ENCODE results near the gene WNK2.
"Not testable (repeated sequence)": the region's sequence is repeated elsewhere in the genome, so short reads cannot be mapped to it uniquely, and the experiment has no call there.

WNK2 gene

DNA sequence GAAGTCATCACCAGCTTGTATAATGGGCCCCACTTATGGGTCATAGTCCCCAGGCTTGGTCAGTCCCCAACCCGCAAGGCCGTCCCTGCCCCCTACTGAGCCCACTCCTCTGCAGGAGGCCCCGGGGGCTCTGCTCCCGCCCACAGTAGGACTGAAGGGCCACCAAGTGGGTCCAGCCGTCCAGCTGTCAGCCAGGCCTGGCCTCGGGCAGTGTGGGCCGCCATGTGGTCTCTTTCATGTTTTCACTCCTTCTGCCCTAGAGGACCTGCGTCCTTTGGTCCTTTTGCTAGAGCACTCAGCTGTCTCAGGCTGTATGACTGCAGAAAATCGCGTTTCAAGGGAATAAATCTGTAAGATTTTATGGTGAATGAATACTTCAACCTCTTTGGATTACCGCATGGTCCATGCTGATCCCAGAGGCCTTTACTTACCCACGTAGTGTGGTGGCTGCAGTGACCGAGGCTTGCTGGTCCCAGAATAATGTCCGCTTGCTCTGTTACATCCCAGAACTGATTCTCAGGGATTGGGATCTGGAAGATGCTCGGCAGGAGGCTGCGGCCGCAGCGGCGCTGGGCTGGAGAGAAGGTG is 161.8 kb downstream of the WNK2 start:
- TF ChIP-seq, protein P1, sequence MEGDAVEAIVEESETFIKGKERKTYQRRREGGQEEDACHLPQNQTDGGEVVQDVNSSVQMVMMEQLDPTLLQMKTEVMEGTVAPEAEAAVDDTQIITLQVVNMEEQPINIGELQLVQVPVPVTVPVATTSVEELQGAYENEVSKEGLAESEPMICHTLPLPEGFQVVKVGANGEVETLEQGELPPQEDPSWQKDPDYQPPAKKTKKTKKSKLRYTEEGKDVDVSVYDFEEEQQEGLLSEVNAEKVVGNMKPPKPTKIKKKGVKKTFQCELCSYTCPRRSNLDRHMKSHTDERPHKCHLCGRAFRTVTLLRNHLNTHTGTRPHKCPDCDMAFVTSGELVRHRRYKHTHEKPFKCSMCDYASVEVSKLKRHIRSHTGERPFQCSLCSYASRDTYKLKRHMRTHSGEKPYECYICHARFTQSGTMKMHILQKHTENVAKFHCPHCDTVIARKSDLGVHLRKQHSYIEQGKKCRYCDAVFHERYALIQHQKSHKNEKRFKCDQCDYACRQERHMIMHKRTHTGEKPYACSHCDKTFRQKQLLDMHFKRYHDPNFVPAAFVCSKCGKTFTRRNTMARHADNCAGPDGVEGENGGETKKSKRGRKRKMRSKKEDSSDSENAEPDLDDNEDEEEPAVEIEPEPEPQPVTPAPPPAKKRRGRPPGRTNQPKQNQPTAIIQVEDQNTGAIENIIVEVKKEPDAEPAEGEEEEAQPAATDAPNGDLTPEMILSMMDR (IDR thresholded peaks at IDR 0.05; ENCODE audit: low read depth, low read length), result no peak
- no peak for TF ChIP-seq EZH2phosphoT487 (IDR thresholded peaks at IDR 0.05; ENCODE audit: low read depth)
- no peaks in the 10 kb centered on the region for H3K79me2 ChIP-seq (ENCODE audit: low read length)
- no peak overlapping the region for H3K9ac ChIP-seq (ENCODE audit: low read length)
- H3K27me3 ChIP-seq (ENCODE audit: low read depth, low read length), result no peaks in the 10 kb centered on the region
- H3K36me3 ChIP-seq (replicated peaks; ENCODE audit: low read depth, low read length), result no peaks in the 10 kb centered on the region
- no peak overlapping the region for H3K4me2 ChIP-seq (ENCODE audit: low read length)
- H4K20me1 ChIP-seq (ENCODE audit: insufficient read depth, low read length), result no peaks in the 10 kb centered on the region
- H3K4me3 ChIP-seq (ENCODE audit: low read length), result no peak overlapping the region
- H3K27ac ChIP-seq (ENCODE audit: low read length), result no peak overlapping the region
- no peaks in the 10 kb centered on the region for H3K9me3 ChIP-seq (ENCODE audit: insufficient read depth, low read length)
- no peak overlapping the region for H2AFZ ChIP-seq (ENCODE audit: low read depth, low read length)
- H3K4me1 ChIP-seq (ENCODE audit: low read length), result no peaks in the 10 kb centered on the region

DNA sequence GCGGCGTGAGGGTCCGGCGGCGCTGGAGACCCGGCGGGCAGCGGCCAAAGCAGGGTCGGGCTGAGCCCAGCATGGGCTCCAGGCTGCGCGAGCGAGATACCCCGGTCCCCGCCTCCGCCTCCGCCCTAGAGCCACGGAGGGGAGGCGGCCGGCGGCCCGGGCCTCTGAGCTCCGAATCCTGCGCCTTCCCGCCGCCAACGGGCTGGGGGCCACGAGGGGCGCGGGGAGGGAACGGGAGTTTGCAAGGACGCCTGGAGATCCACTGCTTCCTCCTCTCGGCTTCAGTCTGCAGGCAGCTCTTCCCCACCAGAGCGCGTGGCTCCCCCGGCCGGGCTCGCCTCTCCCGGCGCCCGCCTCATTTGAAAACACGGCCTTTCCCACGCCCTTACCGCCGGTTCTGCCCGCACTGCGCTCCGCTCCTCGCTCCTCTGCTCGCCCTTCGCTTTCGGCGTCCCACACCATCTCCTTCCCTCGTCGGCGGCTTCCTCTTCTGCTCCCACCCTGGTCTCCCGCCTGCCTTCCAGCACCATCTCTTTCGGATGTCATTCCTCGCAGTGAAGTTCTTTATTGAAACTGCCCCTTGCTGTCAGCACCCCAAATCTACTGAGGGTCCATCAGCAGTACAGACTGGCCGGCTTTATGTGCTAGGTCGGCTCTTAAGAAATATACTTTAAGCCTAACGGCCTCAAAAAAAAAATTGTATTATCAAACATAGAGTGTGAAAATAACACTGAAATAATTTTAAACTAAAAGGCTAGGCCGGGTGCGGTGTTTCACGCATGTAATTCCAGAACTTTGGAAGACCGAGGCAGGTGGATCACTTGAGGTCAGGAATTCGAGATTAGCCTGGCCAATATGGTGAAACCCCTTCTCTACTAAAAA is 162.5 kb downstream of the WNK2 start:
- TF ChIP-seq, protein P1 (IDR thresholded peaks at IDR 0.05; ENCODE audit: low read depth, low read length), result no peak
- no peak for TF ChIP-seq EZH2phosphoT487 (IDR thresholded peaks at IDR 0.05; ENCODE audit: low read depth)
- Histone ChIP-seq H2AFZ (ENCODE audit: low read depth, low read length) (no peak overlapping the region), H3K79me2 (ENCODE audit: low read length) (no peaks in the 10 kb centered on the region), H3K27me3 (ENCODE audit: low read depth, low read length) (no peaks in the 10 kb centered on the region), H3K4me2 (ENCODE audit: low read length) (no peak overlapping the region), H4K20me1 (ENCODE audit: insufficient read depth, low read length) (no peaks in the 10 kb centered on the region), H3K36me3 (replicated peaks; ENCODE audit: low read depth, low read length) (no peaks in the 10 kb centered on the region), H3K9me3 (ENCODE audit: insufficient read depth, low read length) (no peaks in the 10 kb centered on the region), H3K9ac (ENCODE audit: low read length) (no peak overlapping the region), H3K4me3 (ENCODE audit: low read length) (no peak overlapping the region), H3K27ac (ENCODE audit: low read length) (no peak overlapping the region), H3K4me1 (ENCODE audit: low read length) (no peaks in the 10 kb centered on the region)

DNA sequence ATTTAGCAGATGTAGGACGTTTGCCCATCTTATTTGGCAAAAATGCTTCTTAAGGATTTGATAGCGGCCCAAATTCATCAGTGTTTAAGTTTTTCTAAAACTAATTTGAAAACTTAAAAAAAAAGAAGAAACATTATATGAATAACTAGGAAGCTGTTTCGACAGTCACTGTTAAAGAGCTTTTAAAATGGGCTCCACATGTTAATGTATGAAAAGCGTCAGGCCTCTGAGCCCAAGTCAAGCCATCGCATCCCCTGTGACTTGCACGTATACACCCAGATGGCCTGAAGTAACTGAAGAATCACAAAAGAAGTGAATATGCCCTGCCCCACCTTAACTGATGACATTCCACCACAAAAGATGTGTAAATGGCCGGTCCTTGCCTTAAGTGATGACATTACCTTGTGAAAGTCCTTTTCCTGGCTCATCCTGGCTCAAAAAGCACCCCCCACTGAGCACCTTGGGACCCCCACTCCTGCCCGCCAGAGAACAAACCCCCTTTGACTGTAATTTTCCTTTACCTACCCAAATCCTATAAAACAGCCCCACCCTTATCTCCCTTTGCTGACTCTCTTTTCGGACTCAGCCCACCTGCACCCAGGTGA is 163.5 kb downstream of the WNK2 start:
- H3K36me3 ChIP-seq (replicated peaks; ENCODE audit: low read depth, low read length); H3K79me2 ChIP-seq (ENCODE audit: low read length); H3K4me2 ChIP-seq (ENCODE audit: low read length); H3K27me3 ChIP-seq (ENCODE audit: low read depth, low read length); H3K9ac ChIP-seq (ENCODE audit: low read length); H3K4me1 ChIP-seq (ENCODE audit: low read length); H3K27ac ChIP-seq (ENCODE audit: low read length); H2AFZ ChIP-seq (ENCODE audit: low read depth, low read length); H4K20me1 ChIP-seq (ENCODE audit: insufficient read depth, low read length); H3K4me3 ChIP-seq (ENCODE audit: low read length); H3K9me3 ChIP-seq (ENCODE audit: insufficient read depth, low read length): not testable (repeated sequence)

DNA sequence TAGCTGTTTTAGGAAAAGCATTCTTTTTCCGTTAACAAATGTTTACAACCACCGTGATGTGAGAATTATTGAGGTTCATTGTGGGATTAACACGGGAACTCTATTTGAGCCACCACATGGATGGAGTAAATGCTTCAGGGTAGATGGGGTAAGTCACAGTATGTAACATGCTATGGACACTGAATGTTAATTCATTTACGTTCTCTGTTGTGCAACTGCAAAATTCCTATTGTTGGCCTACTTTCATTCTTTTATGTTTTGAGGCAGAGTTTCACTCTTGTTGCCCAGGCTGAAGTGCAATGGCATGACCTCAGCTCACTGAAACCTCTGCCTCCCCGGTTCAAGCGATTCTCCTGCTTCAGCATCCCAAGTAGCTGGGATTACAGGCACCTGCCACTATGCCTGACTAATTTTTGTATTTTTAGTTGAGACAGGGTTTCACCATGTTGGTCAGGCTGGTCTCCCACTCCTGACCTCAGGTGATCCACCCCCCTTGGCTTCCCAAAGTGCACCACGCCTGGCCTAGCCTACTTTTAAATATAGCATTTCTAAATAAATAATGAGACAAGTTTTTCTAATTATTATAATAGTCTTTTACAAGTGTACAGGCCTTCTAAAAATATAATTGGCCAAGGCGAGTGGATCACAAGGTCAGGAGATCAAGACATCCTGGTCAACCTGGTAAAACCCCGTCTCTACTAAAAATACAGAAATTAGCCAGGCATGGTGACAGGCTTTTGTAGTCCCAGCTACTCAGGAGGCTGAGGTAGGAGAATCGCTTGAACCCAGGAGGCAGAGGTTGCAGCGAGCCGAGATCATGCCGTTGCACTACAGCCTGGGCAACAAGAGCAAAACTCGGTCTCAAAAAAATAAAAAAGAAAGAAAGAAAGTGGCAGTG is 169.7 kb downstream of the WNK2 start:
- not testable (repeated sequence) for H3K4me3 ChIP-seq (ENCODE audit: low read length); H3K27ac ChIP-seq (ENCODE audit: low read length); H3K4me2 ChIP-seq (ENCODE audit: low read length)

More for the DNA sequence above, 169.7 kb downstream of the WNK2 start:
- H3K4me1 ChIP-seq (ENCODE audit: low read length); H3K9ac ChIP-seq (ENCODE audit: low read length); H3K27me3 ChIP-seq (ENCODE audit: low read depth, low read length); H2AFZ ChIP-seq (ENCODE audit: low read depth, low read length); H3K79me2 ChIP-seq (ENCODE audit: low read length); H4K20me1 ChIP-seq (ENCODE audit: insufficient read depth, low read length); H3K36me3 ChIP-seq (replicated peaks; ENCODE audit: low read depth, low read length); H3K9me3 ChIP-seq (ENCODE audit: insufficient read depth, low read length): not testable (repeated sequence)

Data from OCI-LY3 (cell line).